GM21786 (cell line): ENCODE results near the gene LIN28B.
A peak's percentile ranks its signal among the peaks of the same experiment; 100 is the strongest.
"Not testable (repeated sequence)": the region's sequence is repeated elsewhere in the genome, so short reads cannot be mapped to it uniquely, and the experiment has no call there.

Experiments
- ATAC-seq: cut with Tn5 transposase; IDR thresholded peaks from one replicate; pipeline ENCODE4 v1.9.1; 2021; ENCODE audit not compliant: unreplicated experiment

The LIN28B gene, protein sequence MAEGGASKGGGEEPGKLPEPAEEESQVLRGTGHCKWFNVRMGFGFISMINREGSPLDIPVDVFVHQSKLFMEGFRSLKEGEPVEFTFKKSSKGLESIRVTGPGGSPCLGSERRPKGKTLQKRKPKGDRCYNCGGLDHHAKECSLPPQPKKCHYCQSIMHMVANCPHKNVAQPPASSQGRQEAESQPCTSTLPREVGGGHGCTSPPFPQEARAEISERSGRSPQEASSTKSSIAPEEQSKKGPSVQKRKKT

GRCh38 chr6:104956731-104957294, at the start of gene LIN28B:
Gene LIN28B, plus strand, starts transcription at chr6:104957107. Its CDS starts 144 bp downstream, at chr6:104957251.
- no peak for ATAC-seq

- ATAC-seq, result no peak
Observed at GRCh38 chr6:104908031-104908887, 48.6 kb upstream of the LIN28B start.

DNA sequence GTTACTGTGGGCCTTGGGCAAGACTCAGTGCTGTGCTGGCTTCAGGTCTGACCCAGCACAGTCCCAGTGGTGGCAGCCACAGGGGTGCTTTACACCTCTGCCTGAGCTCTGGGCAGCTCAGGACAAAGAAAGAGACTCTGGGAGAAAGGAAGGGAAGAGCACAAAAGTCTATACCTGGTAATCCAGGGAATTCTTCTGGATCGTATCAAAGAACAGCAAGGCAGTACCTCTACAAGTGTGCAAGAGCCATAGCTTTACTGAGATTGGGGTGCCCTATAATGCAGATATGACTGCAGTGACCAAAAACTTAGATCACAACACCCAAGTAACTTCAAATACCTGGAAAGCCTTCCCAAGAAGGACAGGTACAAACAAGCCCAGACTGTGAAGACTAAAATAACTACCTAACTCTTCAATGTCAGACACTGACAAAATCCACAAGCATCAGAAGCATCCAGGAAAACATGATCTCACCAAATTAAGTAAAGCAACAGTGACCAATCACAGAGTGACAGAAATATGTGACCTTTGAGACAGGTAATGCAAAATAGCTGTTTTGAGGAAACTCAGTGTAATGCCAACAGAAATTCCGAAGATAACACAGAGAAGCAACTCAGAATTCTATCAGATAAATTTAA, 47.9 kb upstream of the LIN28B start:
- no peak for ATAC-seq

GRCh38 chr6:104921896-104922295, 35.0 kb upstream of the LIN28B start:
- ATAC-seq, result no peak

DNA sequence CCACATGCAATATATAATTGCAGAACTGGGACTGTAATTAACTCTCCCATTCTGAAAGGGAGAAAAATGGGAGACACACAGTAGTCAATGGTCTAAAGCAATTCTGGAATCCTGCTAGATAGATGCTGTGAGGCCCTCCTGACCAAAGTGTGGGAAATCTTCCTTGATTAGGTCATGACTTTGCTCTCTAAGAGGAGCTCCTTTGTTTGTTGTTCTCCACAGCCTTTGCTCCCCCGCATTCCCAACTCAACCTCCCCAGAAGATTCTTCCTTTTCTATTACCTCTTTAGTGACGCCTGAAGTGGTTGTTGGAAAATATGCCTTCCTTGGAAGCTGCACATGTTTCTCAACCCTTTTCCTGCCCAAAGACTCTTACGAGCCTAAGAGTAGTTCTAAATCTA, 28.8 kb upstream of the LIN28B start:
- ATAC-seq, result no peak

DNA sequence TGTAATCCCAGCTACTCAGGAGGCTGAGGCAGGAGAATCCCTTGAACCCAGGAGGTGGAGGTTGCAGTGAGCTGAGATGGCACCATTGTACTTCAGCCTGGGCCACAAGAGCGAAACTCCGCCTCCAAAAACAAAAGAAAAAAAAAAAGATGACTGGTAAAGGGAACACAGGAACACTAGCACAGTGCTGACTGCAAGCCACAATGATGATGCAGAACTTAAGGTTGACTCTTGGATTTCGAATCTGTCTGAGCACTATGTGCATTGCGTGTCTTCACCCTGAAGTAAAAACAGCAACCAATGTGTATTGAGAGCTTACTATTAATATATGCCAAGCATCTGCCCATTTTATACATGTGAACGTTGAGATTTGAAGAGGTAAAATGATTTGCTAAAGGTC, 27.6 kb upstream of the LIN28B start:
- no peak for ATAC-seq

DNA sequence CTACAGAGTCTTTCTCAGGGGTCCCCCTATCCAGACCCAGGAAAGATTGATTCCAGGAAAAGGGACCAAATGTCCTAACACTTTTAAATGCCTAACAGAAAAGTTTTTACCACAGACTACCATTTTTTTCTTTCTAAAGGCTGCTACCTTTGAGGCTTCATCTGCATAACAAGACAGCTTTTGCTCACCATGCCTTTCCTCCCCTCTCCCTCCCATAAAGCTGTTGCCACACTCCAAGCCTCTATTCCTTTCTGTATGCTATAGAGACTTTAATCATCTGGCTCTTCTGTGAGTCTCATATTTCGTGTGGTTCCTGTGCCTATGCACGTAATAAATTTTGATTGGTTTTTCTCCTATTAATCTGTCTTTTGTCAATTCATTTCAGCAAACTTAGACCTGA, 26.0 kb upstream of the LIN28B start:
- no peak for ATAC-seq

GRCh38 chr6:104936766-104937535, 20.0 kb upstream of the LIN28B start:
- ATAC-seq, result no peak

- no peak for ATAC-seq
Observed at GRCh38 chr6:104940238-104940892, 16.5 kb upstream of the LIN28B start.

DNA sequence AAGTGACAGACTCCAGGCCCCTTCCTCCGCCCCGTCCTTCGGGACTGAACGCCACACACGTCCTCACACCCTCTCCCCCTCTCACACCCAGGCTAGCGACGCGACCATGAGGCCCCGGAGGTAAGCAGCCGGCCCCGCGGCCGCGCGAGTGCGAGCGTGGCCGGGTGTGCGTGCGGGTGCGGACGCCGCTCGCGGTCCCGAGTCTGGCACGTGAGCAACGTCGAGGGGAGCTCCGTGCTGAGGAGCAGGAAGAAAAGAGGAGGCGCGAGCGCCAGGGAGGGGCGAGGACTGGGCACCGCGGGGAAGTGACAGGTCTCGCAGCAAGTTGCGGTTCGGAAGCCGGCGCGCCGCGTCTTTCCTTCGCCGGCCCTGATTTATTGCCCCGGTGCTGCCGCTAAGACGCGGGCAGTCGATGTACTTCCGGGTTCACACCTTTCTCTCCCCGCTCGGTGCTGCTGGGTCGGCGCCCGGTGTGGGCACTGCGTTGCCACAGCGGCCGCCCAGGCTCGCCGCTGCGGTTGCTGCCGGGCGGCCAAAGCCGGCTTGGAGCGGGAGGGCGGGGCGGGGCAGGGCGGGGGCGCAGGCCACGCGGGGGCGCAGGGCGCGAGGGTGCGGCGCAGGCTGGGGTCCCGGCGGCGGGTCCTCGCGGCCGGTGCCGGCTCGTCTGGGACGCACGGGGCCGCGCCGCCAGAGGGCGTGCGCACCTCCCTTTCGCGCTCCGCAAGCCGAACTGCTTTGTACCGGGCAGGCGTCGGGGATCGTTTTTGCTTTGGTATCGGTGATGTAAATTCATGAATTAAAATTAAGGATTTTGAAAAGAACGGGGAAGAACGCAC, 15.8 kb upstream of the LIN28B start:
- peak; percentile 78 for ATAC-seq

DNA sequence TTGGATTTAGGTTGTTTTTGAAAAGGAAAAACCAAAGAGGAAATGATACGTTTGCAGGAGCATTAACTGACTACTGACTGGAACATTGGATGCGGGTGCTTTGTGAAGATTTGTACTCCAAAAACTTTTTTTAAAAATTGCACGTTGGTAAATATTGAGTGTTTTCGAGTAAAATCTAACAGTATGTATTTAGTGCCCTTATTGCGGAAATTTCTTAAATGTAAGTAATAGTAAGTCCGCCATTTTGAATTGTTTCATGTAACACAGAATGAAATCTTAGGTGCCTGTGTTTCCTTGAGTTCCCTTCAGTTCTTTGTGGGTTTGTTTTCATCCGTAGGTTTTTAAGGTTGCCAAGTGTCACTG, 15.2 kb upstream of the LIN28B start:
- peak; percentile 2 for ATAC-seq

DNA sequence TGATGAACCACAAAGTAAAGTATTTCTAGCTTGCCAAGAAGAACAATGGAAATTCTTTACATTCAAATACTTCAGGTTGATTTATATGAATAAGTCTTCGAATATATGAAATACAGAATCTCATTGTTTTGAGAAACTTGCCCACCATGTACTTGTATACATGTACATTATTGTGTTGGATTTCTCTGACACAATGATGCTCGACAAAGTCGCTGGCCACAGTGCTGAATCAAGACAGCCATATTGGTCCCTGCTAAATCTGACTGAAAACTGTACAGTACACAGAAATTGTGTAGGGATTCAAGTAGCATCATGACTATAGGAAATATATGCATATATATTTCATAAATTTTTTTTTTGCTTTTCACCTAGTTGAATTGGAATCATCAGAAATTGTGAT, 13.1 kb upstream of the LIN28B start:
- ATAC-seq, result no peak

DNA sequence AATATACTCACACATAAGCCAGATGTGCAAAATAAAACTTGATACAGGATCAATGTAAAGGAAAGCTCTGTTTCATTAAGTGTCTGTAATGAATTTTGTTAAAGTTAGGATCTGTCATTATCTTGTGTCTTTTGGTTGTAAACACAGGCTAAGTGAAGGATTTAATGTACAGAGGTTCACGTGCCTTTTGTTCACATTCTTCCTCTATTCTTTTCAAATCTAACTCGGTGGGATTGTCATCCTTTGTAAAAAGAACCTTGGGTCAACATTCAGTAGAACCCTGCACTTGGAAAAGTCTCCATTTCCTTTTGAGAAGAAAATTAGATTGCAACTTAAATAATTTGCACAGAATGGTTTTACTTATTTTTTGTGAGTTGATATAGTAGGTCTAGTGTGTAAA, 7.7 kb upstream of the LIN28B start:
- no peak for ATAC-seq

DNA sequence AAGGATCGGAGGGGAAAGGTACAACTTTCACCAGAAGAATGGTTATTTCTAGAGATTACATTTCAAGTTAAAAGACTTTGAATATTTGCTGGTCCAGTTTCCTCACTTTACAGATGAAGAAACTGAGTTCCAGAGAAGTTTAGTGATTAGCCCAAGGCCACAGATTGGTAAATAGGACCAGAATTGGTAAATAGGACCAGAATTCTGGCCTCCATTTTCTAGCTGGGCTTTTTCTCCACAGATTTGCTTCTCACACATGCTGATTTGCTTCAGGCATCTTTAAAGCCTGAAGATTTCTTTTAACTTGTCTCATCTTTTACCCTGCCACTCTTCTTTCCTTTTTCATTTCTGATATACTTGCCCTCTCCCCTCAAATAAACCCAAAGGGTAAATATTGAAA, 5.2 kb upstream of the LIN28B start:
- ATAC-seq, result no peak

DNA sequence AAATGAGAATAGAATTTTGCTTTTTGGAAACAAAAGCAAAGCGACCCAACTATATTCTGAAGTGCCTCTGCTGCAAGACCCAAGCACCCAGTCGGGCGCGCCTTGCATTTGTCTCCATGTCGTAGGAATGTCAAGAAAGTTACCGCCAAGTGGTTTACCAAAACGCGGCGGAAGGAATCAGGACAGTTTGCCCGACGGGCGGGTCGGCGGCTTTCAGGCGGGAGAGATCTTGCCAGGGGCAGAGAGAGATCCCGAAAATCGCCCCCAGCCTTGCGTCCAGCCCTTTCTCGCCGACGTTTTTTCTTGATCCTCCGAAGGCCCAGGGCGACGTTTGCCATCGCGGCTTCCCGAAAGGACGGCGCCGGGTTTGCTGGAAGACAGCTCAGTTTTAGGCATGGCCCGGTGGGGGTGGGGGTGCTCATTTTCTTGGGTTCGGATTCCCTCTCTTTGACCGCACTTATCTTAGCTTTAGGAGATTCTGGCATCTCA, 4.0 kb upstream of the LIN28B start:
- ATAC-seq, result no peak

GRCh38 chr6:104953400-104954189, 3.3 kb upstream of the LIN28B start:
- ATAC-seq, result not testable (repeated sequence)

GRCh38 chr6:104954190-104954797, 2.6 kb upstream of the LIN28B start:
- no peak for ATAC-seq

- no peak for ATAC-seq
Observed at GRCh38 chr6:104955491-104955890, 1.4 kb upstream of the LIN28B start.
